ENCODE results near the gene DAB1. TPM values are rescaled to one million over a fixed set of nuclear protein-coding genes. Genes with fewer than 3 reads are reported as not detected.

Gene DAB1
- total and polyA plus RNA-seq, 2 of the 8 experiments (the other 6 are each of a cell fraction or from before 2014, with no cell fraction given): 4.4 to 11.8 TPM

- no peak for TF ChIP-seq CHD7 (IDR thresholded peaks at IDR 0.05; ENCODE audit: insufficient replicate concordance, low read length)
- TF ChIP-seq JUN (IDR thresholded peaks at IDR 0.05; ENCODE audit: low read depth, low read length): no peak
- no peak for TF ChIP-seq HDAC2 (IDR thresholded peaks at IDR 0.05; ENCODE audit: borderline replicate concordance in 1 of 2, low read depth in 2 of 2, low read length in 2 of 2)
- no peak for TF ChIP-seq RAD21 (IDR thresholded peaks at IDR 0.05 in 1 of 2, conservative IDR thresholded peaks at IDR 0.05 in 1 of 2; ENCODE audit: low read depth in 2 of 2, low read length in 2 of 2)
- TF ChIP-seq SIRT6 (IDR thresholded peaks at IDR 0.05; ENCODE audit: low read length): no peak
- TF ChIP-seq POU5F1 (IDR thresholded peaks at IDR 0.05; ENCODE audit: low read depth, low read length): no peak
- TF ChIP-seq KDM1A (IDR thresholded peaks at IDR 0.05; ENCODE audit: borderline replicate concordance, low read length): no peak
- TF ChIP-seq, protein P1, sequence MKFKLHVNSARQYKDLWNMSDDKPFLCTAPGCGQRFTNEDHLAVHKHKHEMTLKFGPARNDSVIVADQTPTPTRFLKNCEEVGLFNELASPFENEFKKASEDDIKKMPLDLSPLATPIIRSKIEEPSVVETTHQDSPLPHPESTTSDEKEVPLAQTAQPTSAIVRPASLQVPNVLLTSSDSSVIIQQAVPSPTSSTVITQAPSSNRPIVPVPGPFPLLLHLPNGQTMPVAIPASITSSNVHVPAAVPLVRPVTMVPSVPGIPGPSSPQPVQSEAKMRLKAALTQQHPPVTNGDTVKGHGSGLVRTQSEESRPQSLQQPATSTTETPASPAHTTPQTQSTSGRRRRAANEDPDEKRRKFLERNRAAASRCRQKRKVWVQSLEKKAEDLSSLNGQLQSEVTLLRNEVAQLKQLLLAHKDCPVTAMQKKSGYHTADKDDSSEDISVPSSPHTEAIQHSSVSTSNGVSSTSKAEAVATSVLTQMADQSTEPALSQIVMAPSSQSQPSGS (IDR thresholded peaks at IDR 0.05; ENCODE audit: low read length): no peak
- no peak for TF ChIP-seq EGR1 (IDR thresholded peaks at IDR 0.05; ENCODE audit: borderline replicate concordance, low read depth, low read length)
Observed at GRCh38 chr1:57041901-57042300, 382.0 kb downstream of the DAB1 start (continued).

All from H1 (cell line).